Transverse colon (tissue), 4 donors: ENCODE results near the gene NID1.

Source experiments
- CTCF ChIP-seq, 5 experiments: fragments of 200-600 bp in 3 of 5; fragments of 450-650 bp in 2 of 5; sonication (generic) in 3 of 5; IDR thresholded peaks; 1 replicate in 2 of 5; 2 replicates in 3 of 5; pipeline ENCODE4 v1.5.1; 2016 to 2017; ENCODE audit warnings: antibody characterized with exemption in 5 of 5, inconsistent platforms in 3 of 5, mild to moderate bottlenecking in 2 of 5, moderate library complexity in 1 of 5
- EP300 ChIP-seq: sonication (generic); formaldehyde crosslinking; IDR thresholded peaks from one replicate; pipeline ENCODE4 v1.6.1; 2017; ENCODE audit warnings: antibody characterized with exemption, low read depth
- POLR2A ChIP-seq: fragments of 450-650 bp; IDR thresholded peaks from one replicate; pipeline ENCODE4 v1.6.1; 2016; ENCODE audit warnings: antibody characterized with exemption, mild to moderate bottlenecking, moderate library complexity
- POLR2AphosphoS5 ChIP-seq, 3 donors: sonication (generic); formaldehyde crosslinking; IDR thresholded peaks; one replicate each; pipeline ENCODE4 v1.6.1; 2016; ENCODE audit warnings: antibody characterized with exemption in 3 of 3

GRCh38 chr1:235950318-235950717, 114.6 kb downstream of the NID1 start:
- TF ChIP-seq CTCF (IDR thresholded peaks at IDR 0.05) = no peak
- TF ChIP-seq POLR2A = no peak
- no peak for TF ChIP-seq EP300
- TF ChIP-seq POLR2AphosphoS5 (IDR thresholded peaks at IDR 0.05) = no peak
